IMR-90 (cell line): ENCODE data around the gene CFAP97.

Source experiments
- CEBPB ChIP-seq: IDR thresholded peaks from 2 replicates; pipeline ENCODE4 v1.6.1; 2012; ENCODE audit warnings: low read depth, low read length, improper control_type of control experiment
- CHD1 ChIP-seq: IDR thresholded peaks from 2 replicates; pipeline ENCODE4 v1.6.1; 2012; ENCODE audit warnings: low read depth, low read length, improper control_type of control experiment
- CTCF ChIP-seq: conservative IDR thresholded peaks from 2 replicates; pipeline ENCODE4 v1.5.1; 2012; ENCODE audit warnings: mild to moderate bottlenecking, low read depth, low read length, improper control_type of control experiment
- ELK1 ChIP-seq: fragments of 150-350 bp; IDR thresholded peaks from 2 replicates; pipeline ENCODE4 v1.6.1; 2016; ENCODE audit warnings: low read depth, mild to moderate bottlenecking, low read length, moderate library complexity, borderline replicate concordance
- FOS ChIP-seq: fragments of 150-350 bp; IDR thresholded peaks from 2 replicates; pipeline ENCODE4 v1.6.1; 2016; ENCODE audit warnings: low read depth, low read length
- MAFK ChIP-seq: IDR thresholded peaks from 2 replicates; pipeline ENCODE4 v1.6.1; 2012; ENCODE audit warnings: low read depth, low read length, improper control_type of control experiment
- MXI1 ChIP-seq: IDR thresholded peaks from 2 replicates; pipeline ENCODE4 v1.6.1; 2012; ENCODE audit warnings: low read depth, mild to moderate bottlenecking, low read length, moderate library complexity, borderline replicate concordance
- POLR2A ChIP-seq: IDR thresholded peaks from 2 replicates; pipeline ENCODE4 v1.6.1; 2012; ENCODE audit warnings: mild to moderate bottlenecking, low read depth, low read length
- RAD21 ChIP-seq: IDR thresholded peaks from 2 replicates; pipeline ENCODE4 v1.6.1; 2012; ENCODE audit warnings: low read length, improper control_type of control experiment
- RFX5 ChIP-seq: IDR thresholded peaks from 2 replicates; pipeline ENCODE4 v1.8.0; 2012; ENCODE audit warnings: low read depth, mild to moderate bottlenecking, low read length, moderate library complexity
- SMC3 ChIP-seq: fragments of 150-350 bp; IDR thresholded peaks from 2 replicates; pipeline ENCODE4 v1.6.1; 2016; ENCODE audit warnings: low read depth, mild to moderate bottlenecking, antibody characterized with exemption, low read length, moderate library complexity
- USF2 ChIP-seq: fragments of 150-350 bp; IDR thresholded peaks from 2 replicates; pipeline ENCODE4 v1.6.1; 2017; ENCODE audit warnings: mild to moderate bottlenecking, antibody characterized with exemption, low read length, low read depth

GRCh38 chr4:185139736-185140135 is 64.1 kb downstream of the CFAP97 start:
- TF ChIP-seq POLR2A (no peak), CTCF (no peak), RAD21 (no peak), MAFK (no peak), SMC3 (no peak), FOS (no peak), CEBPB (no peak), RFX5 (no peak), MXI1 (no peak), CHD1 (no peak), USF2 (no peak), ELK1 (no peak)
